HEK293T (cell line): ENCODE results near the gene POMT1.
"Not testable (repeated sequence)": the region's sequence is repeated elsewhere in the genome, so short reads cannot be mapped to it uniquely, and the experiment has no call there.

Experiments used
- CTCF ChIA-PET: fragments of 350-600 bp; formaldehyde crosslinking; extraction: SDS; loops from one replicate; lab custom pipeline; 2021; ENCODE audit warnings: antibody characterized with exemption, inconsistent platforms; lab: Yijun Ruan, JAX
- POLR2A ChIA-PET: fragments of 350-600 bp; formaldehyde crosslinking; extraction: SDS; loops from one replicate; lab custom pipeline; 2020; ENCODE audit warnings: antibody characterized with exemption, inconsistent platforms; lab: Yijun Ruan, JAX
- DNase-seq: peaks from one replicate; pipeline ENCODE4 v3.0.0; 2012; ENCODE audit warnings: mixed read lengths; ENCODE audit errors: extremely low spot score
- ARNT ChIP-seq: fragments of 450-650 bp; IDR thresholded peaks from 2 replicates; pipeline ENCODE4 v1.6.1; 2017; ENCODE audit warnings: mild to moderate bottlenecking
- BHLHE40 ChIP-seq: fragments of 450-650 bp; IDR thresholded peaks from 2 replicates; pipeline ENCODE4 v1.6.1; 2016; ENCODE audit warnings: mild to moderate bottlenecking, moderate library complexity, borderline replicate concordance
- CTBP1 ChIP-seq: fragments of 450-650 bp; IDR thresholded peaks from 2 replicates; pipeline ENCODE4 v1.6.1; 2016; ENCODE audit warnings: borderline replicate concordance
- ELF4 ChIP-seq: fragments of 450-650 bp; IDR thresholded peaks from 2 replicates; pipeline ENCODE4 v1.6.1; 2017; ENCODE audit warnings: antibody characterized with exemption
- FOXA1 ChIP-seq: fragments of 450-650 bp; IDR thresholded peaks from 2 replicates; pipeline ENCODE4 v1.6.1; 2016; ENCODE audit warnings: mild to moderate bottlenecking
- FOXK2 ChIP-seq: fragments of 450-650 bp; IDR thresholded peaks from 2 replicates; pipeline ENCODE4 v1.6.1; 2016; ENCODE audit warnings: mild to moderate bottlenecking
- FOXM1 ChIP-seq: fragments of 450-650 bp; IDR thresholded peaks from 2 replicates; pipeline ENCODE4 v1.6.1; 2017; ENCODE audit warnings: mild to moderate bottlenecking, borderline replicate concordance
- HDGF ChIP-seq: fragments of 450-650 bp; IDR thresholded peaks from 2 replicates; pipeline ENCODE4 v1.6.1; 2017; ENCODE audit warnings: antibody characterized with exemption, borderline replicate concordance
- L3MBTL2 ChIP-seq: fragments of 450-650 bp; conservative IDR thresholded peaks from 2 replicates; pipeline ENCODE4 v1.6.1; 2016; ENCODE audit warnings: mild to moderate bottlenecking
- LEF1 ChIP-seq: fragments of 450-650 bp; IDR thresholded peaks from 2 replicates; pipeline ENCODE4 v1.6.1; 2017; ENCODE audit warnings: mild to moderate bottlenecking, borderline replicate concordance
- NFRKB ChIP-seq: fragments of 450-650 bp; IDR thresholded peaks from 2 replicates; pipeline ENCODE4 v1.6.1; 2016; ENCODE audit warnings: mild to moderate bottlenecking, moderate library complexity
- PKNOX1 ChIP-seq: fragments of 450-650 bp; IDR thresholded peaks from 2 replicates; pipeline ENCODE4 v1.6.1; 2016
- SP1 ChIP-seq: fragments of 450-650 bp; IDR thresholded peaks from 2 replicates; pipeline ENCODE4 v1.6.1; 2017
- SUZ12 ChIP-seq: fragments of 450-650 bp; IDR thresholded peaks from 2 replicates; pipeline ENCODE4 v1.6.1; 2016; ENCODE audit warnings: mild to moderate bottlenecking
- TARDBP ChIP-seq: fragments of 450-650 bp; IDR thresholded peaks from 2 replicates; pipeline ENCODE4 v1.6.1; 2016
- ZNF384 ChIP-seq: fragments of 450-650 bp; IDR thresholded peaks from 2 replicates; pipeline ENCODE4 v1.6.1; 2016

POMT1 gene

GRCh38 chr9:131469951-131470350 lies 32.8 kb upstream of the POMT1 start:
- ChIA-PET CTCF (no interaction called here), POLR2A (interaction anchor here (1.1 kb wide), 1 partner anchor 97 kb away, joined by 3 read pairs; no protein-coding TSS in a partner anchor)
- DNase-seq, result no peak
- TF ChIP-seq NFRKB (no peak), SUZ12 (no peak), FOXA1 (no peak), FOXK2 (no peak), CTBP1 (no peak), ZNF384 (no peak), L3MBTL2 (no peak), PKNOX1 (no peak), SP1 (no peak), ELF4 (no peak)

- no peak for TF ChIP-seq BHLHE40
- TF ChIP-seq FOXM1, result no peak
- TF ChIP-seq FOXK2, result no peak
- no peak for TF ChIP-seq HDGF
- ChIA-PET POLR2A (no interaction called here), CTCF (no interaction called here)
- no peak for DNase-seq
Measured at GRCh38 chr9:131470581-131470991, 32.1 kb upstream of the POMT1 start.

- POLR2A ChIA-PET, DNase-seq, CTCF ChIA-PET: not testable (repeated sequence)
Measured at GRCh38 chr9:131472085-131472484, 30.6 kb upstream of the POMT1 start.

- ChIA-PET POLR2A (interaction anchor here (1.7 kb wide), 1 partner anchor 100 kb away, joined by 3 read pairs; no protein-coding TSS in a partner anchor), CTCF (no interaction called here)
- no peak for TF ChIP-seq FOXK2
- no peak for TF ChIP-seq ELF4
- no peak for TF ChIP-seq CTBP1
- DNase-seq, result no peak
Measured at GRCh38 chr9:131473198-131473885, 29.4 kb upstream of the POMT1 start.

- no peak for TF ChIP-seq BHLHE40
- no peak for TF ChIP-seq FOXA1
- no peak for TF ChIP-seq ZNF384
- no peak for TF ChIP-seq SUZ12
- TF ChIP-seq FOXK2, result no peak
- TF ChIP-seq ELF4, result no peak
- TF ChIP-seq NFRKB, result no peak
- no peak for TF ChIP-seq PKNOX1
- no peak for TF ChIP-seq LEF1
- no peak for TF ChIP-seq SP1
- TF ChIP-seq L3MBTL2, result no peak
- no peak for TF ChIP-seq HDGF
- no peak for TF ChIP-seq CTBP1
- TF ChIP-seq TARDBP, result no peak
- no peak for TF ChIP-seq FOXM1
- TF ChIP-seq ARNT, result no peak
- DNase-seq, result no peak
- POLR2A ChIA-PET, result interaction anchor here (1.7 kb wide), 1 partner anchor 101 kb away, joined by 3 read pairs; no protein-coding TSS in a partner anchor
- CTCF ChIA-PET, result no interaction called here
Measured at GRCh38 chr9:131473891-131474290, 28.8 kb upstream of the POMT1 start.

- TF ChIP-seq HDGF, result no peak
- TF ChIP-seq SP1, result no peak
- TF ChIP-seq L3MBTL2, result no peak
- TF ChIP-seq FOXK2, result no peak
- no peak for TF ChIP-seq NFRKB
- ChIA-PET CTCF (no interaction called here), POLR2A (interaction anchor here (1.7 kb wide), 1 partner anchor 102 kb away, joined by 3 read pairs; no protein-coding TSS in a partner anchor)
- no peak for DNase-seq
Measured at GRCh38 chr9:131474711-131475110, 28.0 kb upstream of the POMT1 start.

- DNase-seq, result no peak
- ChIA-PET POLR2A (interaction anchor here (1.7 kb wide), 1 partner anchor 102 kb away, joined by 3 read pairs; no protein-coding TSS in a partner anchor), CTCF (interaction anchor here (0.7 kb wide), 1 partner anchor 18 kb away, joined by 6 read pairs; no protein-coding TSS in a partner anchor)
- TF ChIP-seq NFRKB (no peak), FOXK2 (no peak), ZNF384 (no peak)
Measured at GRCh38 chr9:131475111-131475955, 27.4 kb upstream of the POMT1 start.
